WTC11 (cell line): ENCODE data around the gene NALCN.

ENCODE experiments used
- ETV6 ChIP-seq: sonication (generic); formaldehyde crosslinking; IDR thresholded peaks from 2 replicates; pipeline ENCODE4 v1.8.1; 2022; ENCODE audit warnings: mild to moderate bottlenecking, missing genetic modification reagents
- MYBL2 ChIP-seq: sonication (generic); formaldehyde crosslinking; IDR thresholded peaks from 2 replicates; pipeline ENCODE4 v1.8.1; 2023; ENCODE audit warnings: mild to moderate bottlenecking, moderate library complexity, missing genetic modification reagents
- TEAD4 ChIP-seq: sonication (generic); formaldehyde crosslinking; IDR thresholded peaks from 2 replicates; pipeline ENCODE4 v1.8.0; 2022; ENCODE audit warnings: mild to moderate bottlenecking, missing genetic modification reagents

DNA sequence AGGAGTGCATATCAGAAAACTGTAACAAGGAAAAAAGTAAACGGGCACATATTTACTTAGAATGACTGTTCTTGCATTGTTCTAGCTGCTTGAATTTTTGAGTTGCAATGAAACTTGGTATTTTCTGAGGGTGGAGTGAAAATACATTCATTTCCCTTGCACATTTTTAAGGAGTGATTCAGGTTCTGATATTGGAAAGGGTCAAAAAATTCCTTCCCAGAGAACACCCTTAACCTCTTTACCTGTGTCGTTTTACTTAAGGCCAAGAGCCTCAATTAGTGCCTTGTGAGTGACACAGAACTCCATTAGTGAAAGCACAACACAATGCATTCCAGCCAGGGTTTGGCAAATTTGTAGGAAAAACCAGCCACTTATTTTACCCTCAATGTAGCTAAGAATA is 38.5 kb upstream of the NALCN start:
- no peak for TF ChIP-seq ETV6 (CRISPR knock-in tag)
- TF ChIP-seq MYBL2 (CRISPR knock-in tag), result no peak
- no peak for TF ChIP-seq TEAD4 (CRISPR knock-in tag)
